Calu3 (cell line): ENCODE measurements around the gene CNOT10. TPM values are rescaled to one million over a fixed set of nuclear protein-coding genes. Genes with fewer than 3 reads are reported as not detected.
"Not testable (repeated sequence)": the region's sequence is repeated elsewhere in the genome, so short reads cannot be mapped to it uniquely, and the experiment has no call there.

Source experiments
- BruUV-seq: library from RNA; stranded (reverse); fragments of 400-500 nt; replicated peaks from 2 replicates; lab custom pipeline; 2021; lab: Mats Ljungman, UMichigan
- CTCF ChIA-PET: fragments of 300-600 bp; sonication (Branson Sonifier 250); formaldehyde crosslinking; loops from one replicate; lab custom pipeline; 2022; ENCODE audit warnings: antibody characterized with exemption; lab: Charles Lee
- DNase-seq: peaks from one replicate; pipeline ENCODE4 v3.0.0; 2022
- H3K27ac Mint-ChIP-seq: one replicate; pipeline ENCODE4 v1.8.0; 2022; ENCODE audit warnings: mixed read lengths; ENCODE audit not compliant: unreplicated experiment
- H3K27me3 Mint-ChIP-seq: one replicate; pipeline ENCODE4 v1.8.0; 2022; ENCODE audit warnings: mixed read lengths; ENCODE audit not compliant: unreplicated experiment
- H3K36me3 Mint-ChIP-seq: one replicate; pipeline ENCODE4 v1.8.0; 2022; ENCODE audit warnings: mild to moderate bottlenecking, moderate library complexity, mixed read lengths; ENCODE audit not compliant: insufficient read depth, unreplicated experiment
- H3K4me1 Mint-ChIP-seq: one replicate; pipeline ENCODE4 v1.8.0; 2022; ENCODE audit warnings: mild to moderate bottlenecking, low read depth, mixed read lengths; ENCODE audit not compliant: unreplicated experiment
- H3K4me3 Mint-ChIP-seq: one replicate; pipeline ENCODE4 v1.8.0; 2022; ENCODE audit warnings: mild to moderate bottlenecking, low read depth, moderate library complexity, mixed read lengths; ENCODE audit not compliant: unreplicated experiment
- H3K9me3 Mint-ChIP-seq: one replicate; pipeline ENCODE4 v1.8.0; 2022; ENCODE audit warnings: low read depth, mixed read lengths; ENCODE audit not compliant: unreplicated experiment
- intact Hi-C: fragments of 100-400 bp; cut with micrococcal nuclease; formaldehyde crosslinking; loops from one replicate; pipeline ENCODE4 v1.10.0; 2022; ENCODE audit not compliant: unreplicated experiment
- total RNA-seq: library from RNA; stranded (reverse); gene quantifications from 2 replicates; pipeline ENCODE4 v1.2.3, GENCODE V29; 2022
- TF ChIP-seq, protein P1 (sequence below): fragments of 200-600 bp; IDR thresholded peaks from one replicate; pipeline ENCODE4 v1.8.0; 2022; ENCODE audit warnings: antibody characterized with exemption; ENCODE audit not compliant: unreplicated experiment

The CNOT10 gene
- total RNA-seq, 1 experiment from 2014 or later, result 41.4 TPM

DNA sequence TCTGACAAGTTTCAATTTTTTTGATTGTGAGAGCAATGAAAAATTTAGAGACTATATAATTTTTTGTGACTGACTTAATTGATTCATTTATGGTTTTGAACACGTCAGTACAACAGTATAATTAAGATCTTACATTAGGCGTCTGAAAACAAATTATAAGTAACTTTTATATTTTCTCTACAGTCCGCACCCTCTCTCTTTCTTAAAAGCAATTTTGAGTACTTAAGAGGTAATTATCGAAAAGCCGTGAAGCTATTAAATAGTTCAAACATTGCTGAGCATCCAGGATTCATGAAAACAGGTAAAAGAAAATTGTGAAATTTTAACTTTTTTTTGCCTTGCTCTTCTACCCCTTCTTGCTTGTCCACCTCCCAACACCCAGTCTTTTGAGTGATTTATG, 34.9 kb downstream of the CNOT10 start:
- Mint-ChIP-seq H3K4me3 (no peak overlapping the region), H3K36me3 (peaks cover 12% of the 10 kb centered on the region), H3K27ac (no peak overlapping the region), H3K9me3 (no peaks in the 10 kb centered on the region), H3K4me1 (no peaks in the 10 kb centered on the region), H3K27me3 (no peaks in the 10 kb centered on the region)
- no TSS peak for BruUV-seq
- DNase-seq, result no peak
- TF ChIP-seq, protein P1, sequence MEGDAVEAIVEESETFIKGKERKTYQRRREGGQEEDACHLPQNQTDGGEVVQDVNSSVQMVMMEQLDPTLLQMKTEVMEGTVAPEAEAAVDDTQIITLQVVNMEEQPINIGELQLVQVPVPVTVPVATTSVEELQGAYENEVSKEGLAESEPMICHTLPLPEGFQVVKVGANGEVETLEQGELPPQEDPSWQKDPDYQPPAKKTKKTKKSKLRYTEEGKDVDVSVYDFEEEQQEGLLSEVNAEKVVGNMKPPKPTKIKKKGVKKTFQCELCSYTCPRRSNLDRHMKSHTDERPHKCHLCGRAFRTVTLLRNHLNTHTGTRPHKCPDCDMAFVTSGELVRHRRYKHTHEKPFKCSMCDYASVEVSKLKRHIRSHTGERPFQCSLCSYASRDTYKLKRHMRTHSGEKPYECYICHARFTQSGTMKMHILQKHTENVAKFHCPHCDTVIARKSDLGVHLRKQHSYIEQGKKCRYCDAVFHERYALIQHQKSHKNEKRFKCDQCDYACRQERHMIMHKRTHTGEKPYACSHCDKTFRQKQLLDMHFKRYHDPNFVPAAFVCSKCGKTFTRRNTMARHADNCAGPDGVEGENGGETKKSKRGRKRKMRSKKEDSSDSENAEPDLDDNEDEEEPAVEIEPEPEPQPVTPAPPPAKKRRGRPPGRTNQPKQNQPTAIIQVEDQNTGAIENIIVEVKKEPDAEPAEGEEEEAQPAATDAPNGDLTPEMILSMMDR, result no peak
- intact Hi-C loops, result no loop called here
- CTCF ChIA-PET, result interaction anchor here (0.6 to 0.7 kb wide), 2 partner anchors 15 to 182 kb away, joined by 6 to 7 read pairs; no protein-coding TSS in a partner anchor

DNA sequence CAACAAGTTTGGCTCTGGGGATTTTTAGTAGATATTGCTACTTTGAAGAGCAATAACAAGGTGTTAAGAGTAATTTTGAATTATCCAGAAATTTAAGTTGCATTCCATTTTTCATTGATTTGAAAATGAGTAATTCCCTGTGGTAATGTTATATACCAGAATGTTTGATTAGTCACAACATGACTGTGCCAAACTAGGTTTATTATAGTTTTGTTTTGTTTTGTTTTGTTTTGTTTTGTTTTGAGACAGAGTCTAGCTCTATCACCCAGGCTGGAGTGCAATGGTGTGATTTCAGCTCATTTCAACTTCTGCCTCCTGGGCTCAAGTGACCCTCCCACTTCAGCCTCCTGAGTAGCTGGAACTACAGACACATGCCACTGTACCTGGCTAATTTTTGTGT, 40.7 kb downstream of the CNOT10 start:
- intact Hi-C loops, result no loop called here
- Mint-ChIP-seq H3K9me3 (no peaks in the 10 kb centered on the region), H3K36me3 (peaks cover 12% of the 10 kb centered on the region), H3K4me3 (no peak overlapping the region), H3K4me1 (no peaks in the 10 kb centered on the region), H3K27ac (no peak overlapping the region), H3K27me3 (no peaks in the 10 kb centered on the region)
- TF ChIP-seq, protein P1, result no peak
- no peak for DNase-seq
- BruUV-seq, result no TSS peak
- CTCF ChIA-PET, result no interaction called here

DNA sequence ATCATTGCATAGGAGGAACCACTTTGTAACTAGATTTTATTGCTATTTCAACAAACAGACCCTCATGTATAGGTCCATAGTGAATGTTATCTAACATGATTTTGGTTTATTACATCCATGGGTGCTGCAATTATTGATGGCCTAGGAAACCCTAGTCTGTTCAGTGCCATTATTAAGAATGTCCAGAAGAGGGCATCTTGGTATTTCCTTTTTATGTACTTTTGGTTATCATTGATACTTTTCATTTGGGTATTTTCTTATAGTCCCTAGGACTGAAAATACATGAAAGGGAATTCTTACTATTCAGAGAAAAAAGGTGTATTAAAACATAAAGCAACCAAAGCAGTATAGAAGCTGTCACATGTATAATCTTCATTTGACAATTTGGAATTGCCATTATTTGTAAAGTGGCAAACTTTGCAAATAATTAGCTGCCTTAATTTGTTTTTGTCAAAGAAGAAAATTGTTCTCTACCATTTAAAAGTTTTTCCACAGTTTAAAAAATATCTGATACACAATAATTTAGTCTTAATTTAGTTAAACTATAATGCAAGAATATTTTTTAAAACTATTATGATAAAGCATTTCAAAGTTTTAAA, 48.7 kb downstream of the CNOT10 start:
- no peak for DNase-seq
- Mint-ChIP-seq H3K27me3 (no peaks in the 10 kb centered on the region), H3K27ac (no peak overlapping the region), H3K36me3 (no peaks in the 10 kb centered on the region), H3K4me3 (no peak overlapping the region), H3K4me1 (no peaks in the 10 kb centered on the region), H3K9me3 (no peaks in the 10 kb centered on the region)
- no TSS peak for BruUV-seq
- intact Hi-C loops, result loop anchor here (1.0 kb wide), 2 partner anchors 170 to 201 kb away; no protein-coding TSS in a partner anchor
- TF ChIP-seq, protein P1, result peak; percentile 40
- CTCF ChIA-PET, result no interaction called here

DNA sequence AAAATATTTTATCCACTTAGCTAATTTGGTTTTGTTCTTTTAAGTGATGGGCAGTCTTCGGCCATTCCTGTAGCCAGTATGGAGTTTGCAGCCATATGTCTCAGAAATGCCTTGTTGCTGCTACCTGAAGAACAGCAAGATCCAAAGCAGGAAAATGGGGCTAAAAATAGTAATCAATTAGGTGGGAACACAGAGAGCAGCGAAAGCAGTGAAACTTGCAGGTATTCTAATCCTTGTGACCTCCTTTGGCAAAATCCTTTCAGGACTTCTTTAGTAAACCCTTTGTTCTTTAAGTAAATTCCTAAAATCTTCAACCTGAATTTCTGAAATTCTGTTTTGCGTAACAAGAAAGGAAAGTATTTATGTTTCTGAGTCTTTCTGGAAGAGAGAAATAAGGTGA, 49.8 kb downstream of the CNOT10 start:
- Mint-ChIP-seq H3K9me3 (no peaks in the 10 kb centered on the region), H3K27ac (no peak overlapping the region), H3K4me3 (no peak overlapping the region), H3K4me1 (no peaks in the 10 kb centered on the region), H3K36me3 (no peaks in the 10 kb centered on the region), H3K27me3 (no peaks in the 10 kb centered on the region)
- no TSS peak for BruUV-seq
- intact Hi-C loops, result no loop called here
- CTCF ChIA-PET, result no interaction called here
- no peak for DNase-seq
- TF ChIP-seq, protein P1, result no peak

DNA sequence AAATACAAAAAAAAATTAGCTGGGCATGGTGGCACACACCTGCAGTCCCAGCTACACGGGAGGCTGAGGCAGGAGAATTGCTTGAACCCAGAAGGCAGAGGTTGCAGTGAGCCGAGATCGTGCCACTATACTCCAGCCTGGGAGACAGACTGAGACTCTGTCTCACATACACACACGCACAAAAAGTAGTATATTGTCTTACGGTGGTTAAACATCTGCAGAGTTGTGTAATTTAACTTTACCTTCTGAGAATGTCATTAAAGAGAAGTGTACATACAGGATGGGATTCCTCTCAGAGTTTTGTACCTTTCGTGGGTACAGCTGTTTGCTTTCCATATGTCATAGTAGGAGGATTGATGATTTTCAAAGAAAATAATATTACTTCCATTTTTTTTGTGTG, 58.5 kb downstream of the CNOT10 start:
- H3K9me3 Mint-ChIP-seq, H3K36me3 Mint-ChIP-seq, BruUV-seq, H3K27ac Mint-ChIP-seq, H3K27me3 Mint-ChIP-seq, H3K4me3 Mint-ChIP-seq, DNase-seq, intact Hi-C loops, H3K4me1 Mint-ChIP-seq, CTCF ChIA-PET: not testable (repeated sequence)
